MM.1S (cell line): ENCODE data around the gene NRM.

Experiments
- DNase-seq: peaks from one replicate; pipeline ENCODE4 v3.0.0-alpha.2; 2015
- H2AFZ ChIP-seq: fragments of 300-600 bp; sonication (generic); 2 replicates; pipeline ENCODE4 v1.6.0; 2016; ENCODE audit warnings: antibody characterized with exemption, low read length
- H3F3A ChIP-seq: fragments of 300-600 bp; sonication (generic); 2 replicates; pipeline ENCODE4 v1.6.1; 2016; ENCODE audit warnings: mild to moderate bottlenecking, antibody characterized with exemption, low read length, moderate library complexity, mixed read lengths; ENCODE audit not compliant: insufficient read depth
- H3K27ac ChIP-seq: fragments of 300-600 bp; sonication (generic); 2 replicates; pipeline ENCODE4 v1.5.1; 2016; ENCODE audit warnings: mild to moderate bottlenecking, low read length
- H3K27me3 ChIP-seq: fragments of 300-600 bp; sonication (generic); replicated peaks from 2 replicates; pipeline ENCODE4 v1.6.0; 2016; ENCODE audit warnings: low read length; ENCODE audit not compliant: insufficient read depth
- H3K36me3 ChIP-seq: fragments of 300-600 bp; sonication (generic); replicated peaks from 2 replicates; pipeline ENCODE4 v1.6.1; 2016; ENCODE audit warnings: mild to moderate bottlenecking, low read length, mixed read lengths; ENCODE audit not compliant: insufficient read depth
- H3K4me1 ChIP-seq: fragments of 300-600 bp; sonication (generic); 2 replicates; pipeline ENCODE4 v1.6.1; 2016; ENCODE audit warnings: low read length, mixed read lengths
- H3K4me2 ChIP-seq: fragments of 300-600 bp; sonication (generic); 2 replicates; pipeline ENCODE4 v1.6.0; 2016; ENCODE audit warnings: low read depth, low read length
- H3K4me3 ChIP-seq: fragments of 300-600 bp; sonication (generic); 2 replicates; pipeline ENCODE4 v1.5.1; 2016; ENCODE audit warnings: low read length, mixed read lengths
- H3K79me2 ChIP-seq: fragments of 300-600 bp; sonication (generic); 2 replicates; pipeline ENCODE4 v1.6.1; 2016; ENCODE audit warnings: mixed run types, low read length, mixed read lengths
- H3K9ac ChIP-seq: fragments of 300-600 bp; sonication (generic); 2 replicates; pipeline ENCODE4 v1.6.1; 2016; ENCODE audit warnings: low read length, mixed read lengths
- H3K9me2 ChIP-seq: fragments of 300-600 bp; sonication (generic); replicated peaks from 2 replicates; pipeline ENCODE4 v1.6.1; 2016; ENCODE audit warnings: mild to moderate bottlenecking, low read length, mixed read lengths; ENCODE audit not compliant: insufficient read depth
- H3K9me3 ChIP-seq: fragments of 300-600 bp; sonication (generic); replicated peaks from 2 replicates; pipeline ENCODE4 v1.6.1; 2016; ENCODE audit warnings: mild to moderate bottlenecking, low read length, mixed read lengths; ENCODE audit not compliant: insufficient read depth
- H4K20me1 ChIP-seq: fragments of 300-600 bp; sonication (generic); 2 replicates; pipeline ENCODE4 v1.6.1; 2016; ENCODE audit warnings: mild to moderate bottlenecking, low read length, moderate library complexity, mixed read lengths; ENCODE audit not compliant: insufficient read depth
- CTCF ChIP-seq: fragments of 300-600 bp; sonication (generic); IDR thresholded peaks from 2 replicates; pipeline ENCODE4 v1.5.1; 2016; ENCODE audit warnings: antibody characterized with exemption, low read length, mixed read lengths
- EZH2 ChIP-seq: fragments of 300-600 bp; sonication (generic); optimal IDR thresholded peaks from 2 replicates; pipeline ENCODE3; 2017; ENCODE audit warnings: low read depth, mild to moderate bottlenecking, antibody characterized with exemption, low read length, mixed read lengths
- EZH2phosphoT487 ChIP-seq: fragments of 300-600 bp; sonication (generic); IDR thresholded peaks from 2 replicates; pipeline ENCODE4 v1.6.1; 2018; ENCODE audit warnings: antibody characterized with exemption, low read length

The NRM gene

GRCh38 chr6:30647242-30648116 is 43.3 kb downstream of the NRM start:
- peaks cover 4% of the 10 kb centered on the region; the same call in 1 of the 2 replicates for H3K36me3 ChIP-seq
- H3K4me3 ChIP-seq, result peak overlapping the region; percentile 99
- peak overlapping the region; percentile 79 for H3K27ac ChIP-seq
- H3K9ac ChIP-seq, result peak overlapping the region; percentile 96
- peaks cover 5% of the 10 kb centered on the region; the same call in 1 of the 2 replicates for H3K4me1 ChIP-seq
- peak overlapping the region; percentile 77 for H2AFZ ChIP-seq
- H3K27me3 ChIP-seq, result no peaks in the 10 kb centered on the region
- H4K20me1 ChIP-seq, result no peaks in the 10 kb centered on the region
- H3K9me2 ChIP-seq, result no peaks in the 10 kb centered on the region
- H3F3A ChIP-seq, result peaks cover 8% of the 10 kb centered on the region
- TF ChIP-seq EZH2phosphoT487 (no peak), EZH2 (no peak), CTCF (no peak)
- peaks cover 42% of the 10 kb centered on the region for H3K79me2 ChIP-seq
- H3K9me3 ChIP-seq, result no peaks in the 10 kb centered on the region
- DNase-seq, result peak; percentile 70
- H3K4me2 ChIP-seq, result peak overlapping the region; percentile 93

GRCh38 chr6:30646450-30647241 is 44.1 kb downstream of the NRM start, which contains the start of gene C6orf136:
Gene C6orf136, plus strand, starts transcription at chr6:30647133. Its CDS starts 99 bp downstream, at chr6:30647232.
- H3K9ac ChIP-seq, result peak within 1 kb of the TSS; percentile 96
- TF ChIP-seq EZH2phosphoT487 (no peak), EZH2 (no peak), CTCF (no peak)
- H3K79me2 ChIP-seq, result peaks cover 42% of the 10 kb centered on the region
- H2AFZ ChIP-seq, result peak within 1 kb of the TSS; percentile 77
- H3K36me3 ChIP-seq, result peaks cover 4% of the 10 kb centered on the region; the same call in 1 of the 2 replicates
- no peaks in the 10 kb centered on the region for H3K9me3 ChIP-seq
- H3F3A ChIP-seq, result peaks cover 6% of the 10 kb centered on the region; the same call in 1 of the 2 replicates
- no peaks in the 10 kb centered on the region for H3K27me3 ChIP-seq
- peaks cover 5% of the 10 kb centered on the region; the same call in 1 of the 2 replicates for H3K4me1 ChIP-seq
- peak; percentile 94 for DNase-seq
- no peaks in the 10 kb centered on the region for H4K20me1 ChIP-seq
- peak within 1 kb of the TSS; percentile 99 for H3K4me3 ChIP-seq
- H3K9me2 ChIP-seq, result no peaks in the 10 kb centered on the region
- H3K4me2 ChIP-seq, result peak within 1 kb of the TSS; percentile 93
- H3K27ac ChIP-seq, result peak within 1 kb of the TSS; percentile 79

- no peak overlapping the region for H3K27ac ChIP-seq
- peaks cover 5% of the 10 kb centered on the region; the same call in 1 of the 2 replicates for H3K4me1 ChIP-seq
- peaks cover 4% of the 10 kb centered on the region; the same call in 1 of the 2 replicates for H3K36me3 ChIP-seq
- H4K20me1 ChIP-seq, result no peaks in the 10 kb centered on the region
- no peak for TF ChIP-seq EZH2
- TF ChIP-seq CTCF, result no peak
- TF ChIP-seq EZH2phosphoT487, result no peak
- no peaks in the 10 kb centered on the region for H3K9me2 ChIP-seq
- H3K4me2 ChIP-seq, result peak overlapping the region; percentile 77
- no peak overlapping the region for H2AFZ ChIP-seq
- DNase-seq, result no peak
- H3K4me3 ChIP-seq, result no peak overlapping the region
- peaks cover 42% of the 10 kb centered on the region for H3K79me2 ChIP-seq
- no peaks in the 10 kb centered on the region for H3K9me3 ChIP-seq
- no peak overlapping the region for H3K9ac ChIP-seq
- peaks cover 4% of the 10 kb centered on the region; the same call in 1 of the 2 replicates for H3F3A ChIP-seq
- no peaks in the 10 kb centered on the region for H3K27me3 ChIP-seq
These were observed 44.8 kb downstream of the NRM start for GRCh38 chr6:30645989-30646388.
